ENCODE measurements around the gene BCAS3.
"Not testable (repeated sequence)": the region's sequence is repeated elsewhere in the genome, so short reads cannot be mapped to it uniquely, and the experiment has no call there.

The BCAS3 gene

DNA sequence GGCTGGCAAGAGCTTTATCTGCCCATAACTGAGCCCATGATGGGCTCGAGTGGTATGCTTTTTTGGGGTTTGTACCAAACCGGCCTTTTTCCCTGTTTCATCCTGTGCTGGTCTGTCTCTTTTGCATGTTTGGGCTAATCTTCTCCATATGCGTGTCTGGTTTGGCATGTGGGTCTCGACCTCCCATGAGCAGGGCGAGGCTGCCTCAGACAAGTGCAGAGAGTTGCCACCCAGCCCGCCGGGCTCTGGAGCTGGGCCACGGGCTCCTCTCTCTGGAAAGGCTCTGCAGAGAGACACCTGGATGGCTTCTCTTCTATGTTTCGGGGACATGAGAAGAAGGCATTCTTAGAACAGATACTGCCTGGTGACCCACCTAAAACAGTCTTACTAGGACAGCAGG lies 654.2 kb downstream of the BCAS3 start:
- DNase-seq: no peak

DNA sequence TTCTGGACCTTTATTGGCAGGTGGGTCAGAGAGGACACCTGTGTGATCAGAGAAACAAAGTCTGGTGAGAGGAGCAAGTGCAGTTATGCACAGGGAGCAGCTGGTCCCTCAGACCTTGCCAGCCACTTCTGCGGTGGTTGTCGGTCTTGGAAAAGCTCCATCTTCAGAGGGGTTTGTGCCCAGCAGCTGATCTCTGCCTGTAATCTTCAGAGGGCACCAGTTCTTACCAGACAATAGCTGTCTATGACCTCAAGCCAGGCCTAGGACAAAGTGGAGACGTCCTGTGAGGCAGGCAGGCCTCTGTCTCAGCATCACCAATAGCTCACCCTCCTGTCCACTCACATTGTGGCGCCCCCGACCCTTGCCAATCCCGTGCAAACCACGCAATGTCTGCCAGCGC lies 655.5 kb downstream of the BCAS3 start:
- no peak for DNase-seq

DNA sequence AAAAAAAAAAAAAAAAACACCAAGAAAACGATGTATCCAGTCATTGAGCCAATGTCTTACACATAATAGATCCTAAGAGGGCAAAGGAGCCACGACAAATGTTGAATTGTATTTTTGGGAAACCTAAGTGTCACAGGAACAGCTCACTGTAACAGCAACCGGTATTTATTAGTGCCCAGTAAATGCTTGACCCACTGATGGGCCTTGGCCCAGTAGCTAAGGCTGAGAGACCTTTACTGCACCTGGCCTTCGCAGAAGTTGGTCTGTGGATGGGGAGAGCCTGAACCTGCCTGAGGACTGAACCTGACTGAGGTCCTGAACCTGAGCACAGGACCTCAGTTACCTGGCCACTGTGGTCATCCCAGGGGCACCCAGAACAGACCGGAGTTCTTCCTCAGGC lies 657.0 kb downstream of the BCAS3 start:
- no peak for DNase-seq

DNA sequence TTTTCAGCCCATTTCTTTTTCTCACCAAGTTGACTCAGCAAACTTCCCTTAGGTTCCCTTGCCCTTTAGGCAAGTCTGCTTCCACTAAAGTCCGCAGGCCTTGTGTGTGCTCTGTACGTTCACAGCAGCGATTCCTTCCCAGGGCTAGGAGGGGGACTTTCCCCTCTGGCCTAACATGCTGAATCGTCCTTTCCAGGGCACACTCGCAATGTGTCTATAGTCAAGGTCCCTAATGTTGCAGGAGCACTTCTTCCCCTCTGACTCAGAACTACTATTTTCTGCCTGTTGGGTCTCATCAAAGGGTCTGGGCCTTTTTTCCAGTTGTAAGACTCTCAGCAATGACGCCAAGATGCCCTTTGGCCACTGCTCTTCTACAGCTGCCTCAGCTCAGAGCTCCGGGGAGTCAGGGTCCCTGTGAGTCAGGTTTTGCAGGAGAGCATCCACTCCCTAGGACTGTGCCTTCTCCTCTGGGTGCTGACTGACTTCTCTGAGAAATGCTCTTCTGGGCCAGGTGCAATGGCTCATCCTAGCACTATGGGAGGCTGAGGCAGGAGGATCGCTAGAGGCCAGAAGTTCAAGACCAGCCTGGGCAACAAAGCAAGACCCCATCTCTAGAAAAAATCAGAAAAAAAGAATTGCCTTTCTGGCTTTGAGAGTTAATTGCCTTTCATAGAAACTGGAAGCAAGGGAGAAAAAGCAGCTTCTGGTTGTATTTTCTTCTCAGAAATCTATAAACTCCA lies 657.6 kb downstream of the BCAS3 start:
- DNase-seq: no peak

DNA sequence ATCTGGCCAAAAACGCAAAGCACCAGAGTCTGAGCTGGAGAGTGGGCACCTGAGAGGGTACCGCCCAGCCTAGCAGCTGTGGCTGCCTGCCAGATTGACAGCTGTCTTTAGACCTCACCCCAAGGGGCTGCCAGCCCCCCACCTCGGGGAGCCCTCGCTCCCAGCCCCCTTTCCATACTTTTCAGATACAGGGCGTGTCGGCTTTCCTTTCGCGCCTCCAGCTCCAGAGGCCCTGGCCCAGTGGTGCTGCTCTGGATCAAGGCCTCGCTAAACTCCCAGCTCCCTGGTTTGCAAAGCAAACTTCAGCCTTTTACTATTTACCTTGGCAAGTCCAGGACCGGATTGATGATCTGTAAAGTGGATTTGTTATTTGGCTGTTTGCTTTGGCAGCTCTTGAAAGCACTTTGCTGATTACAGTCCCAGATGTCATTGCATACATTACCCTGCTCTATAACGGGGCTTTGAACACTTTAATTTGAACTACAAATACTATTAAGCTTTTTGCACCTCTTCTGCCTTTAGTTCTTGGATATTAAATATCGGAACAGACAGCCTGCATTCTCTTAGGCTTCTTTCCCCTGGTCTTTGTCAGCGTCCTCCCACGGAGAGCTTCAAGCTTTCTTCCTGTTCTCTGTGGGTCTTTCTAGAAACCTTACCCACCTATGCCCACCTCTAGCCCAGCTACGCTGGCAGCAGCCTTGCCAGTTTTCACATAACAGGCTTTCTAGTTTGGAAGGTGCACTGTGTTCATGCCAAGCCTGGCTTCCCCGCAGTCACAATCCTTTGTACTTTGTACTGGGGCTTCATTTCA lies 658.4 kb downstream of the BCAS3 start:
- DNase-seq: peak; percentile 96

DNA sequence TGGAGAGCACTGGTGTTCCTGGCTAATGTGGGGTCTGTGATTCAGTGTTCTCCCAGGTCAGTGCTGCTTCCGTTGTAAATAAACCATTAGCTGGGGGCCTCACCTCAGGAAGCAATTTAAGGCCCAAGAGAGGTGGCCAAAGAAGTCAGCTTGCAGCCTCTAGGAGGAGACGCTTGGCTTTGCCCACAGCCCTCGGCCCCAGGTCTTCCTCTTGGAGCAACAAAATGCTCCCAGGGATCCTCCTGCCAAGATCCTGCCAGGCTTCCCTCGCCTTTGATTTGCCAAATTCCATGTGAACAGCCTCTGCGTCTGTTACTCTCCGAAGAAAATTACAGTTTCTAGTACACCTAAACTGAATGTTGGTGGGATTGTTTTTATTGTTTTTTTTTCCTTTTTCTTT lies 659.6 kb downstream of the BCAS3 start:
- DNase-seq: no peak

DNA sequence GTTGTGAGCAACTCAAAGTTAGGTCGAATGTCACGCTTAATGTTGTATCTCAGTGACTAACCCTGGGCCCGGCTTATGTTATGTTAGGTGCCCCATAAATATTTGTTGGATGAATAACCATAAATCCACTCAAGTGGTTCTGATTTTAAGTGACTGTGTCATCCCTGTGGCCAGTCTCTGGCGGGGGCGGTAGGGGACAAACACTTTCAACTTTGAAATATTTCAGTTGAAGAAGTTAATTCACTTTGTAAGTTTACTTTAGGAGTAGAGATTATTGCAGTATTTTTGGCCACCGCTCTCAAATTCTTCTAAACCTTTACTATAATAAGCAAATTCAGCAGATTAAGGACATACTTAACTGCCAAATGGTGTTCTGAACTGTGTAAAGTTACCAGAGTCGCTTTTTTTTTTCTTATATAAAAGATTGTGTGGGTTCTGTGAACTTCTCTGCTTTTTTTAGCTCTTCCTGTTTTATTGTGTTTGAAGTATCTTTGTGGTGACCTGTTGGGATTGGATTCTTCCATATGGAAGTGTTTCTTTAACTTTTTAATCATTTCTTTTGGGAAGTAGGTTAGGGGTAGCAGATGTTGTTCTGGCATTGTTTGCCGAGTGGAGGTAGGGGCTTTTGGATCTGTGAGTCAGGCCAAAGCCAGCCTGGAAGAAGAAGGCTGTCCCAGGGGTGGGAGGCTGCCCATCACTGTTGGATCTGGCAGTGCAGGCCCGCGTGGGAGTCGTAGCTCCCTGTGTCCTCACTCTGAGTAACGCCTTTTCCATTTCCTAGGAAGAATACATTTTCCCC lies 660.5 kb downstream of the BCAS3 start:
- DNase-seq: no peak

DNA sequence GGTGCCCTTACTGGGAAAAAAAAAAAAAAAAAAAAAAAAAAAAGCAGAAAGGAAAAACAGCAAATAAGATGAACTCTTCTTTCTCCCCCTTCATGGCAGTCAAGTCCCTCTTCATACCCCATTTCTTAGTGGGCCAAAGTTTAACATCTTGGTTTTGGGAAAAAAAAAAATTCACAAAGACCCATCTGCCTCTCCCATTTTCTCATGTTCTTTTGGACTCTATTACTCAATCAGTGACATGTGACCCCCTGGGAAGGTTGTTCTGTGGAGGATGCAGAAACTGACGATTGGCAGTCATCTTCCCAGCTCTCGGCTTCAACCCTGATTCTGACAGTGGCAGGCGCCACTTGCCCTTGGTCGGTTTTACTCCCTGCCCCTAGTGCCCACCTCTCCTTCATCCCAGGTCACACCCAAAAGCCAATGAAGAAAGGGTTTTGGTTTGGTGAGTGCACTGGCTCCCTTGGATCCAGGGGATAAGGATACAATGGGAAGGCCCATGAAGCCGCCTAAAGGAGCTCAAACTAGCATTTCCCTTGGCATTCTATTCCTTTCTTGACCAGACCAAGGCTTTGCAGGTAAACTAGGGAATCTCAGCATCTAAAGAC lies 661.3 kb downstream of the BCAS3 start:
- DNase-seq: no peak

DNA sequence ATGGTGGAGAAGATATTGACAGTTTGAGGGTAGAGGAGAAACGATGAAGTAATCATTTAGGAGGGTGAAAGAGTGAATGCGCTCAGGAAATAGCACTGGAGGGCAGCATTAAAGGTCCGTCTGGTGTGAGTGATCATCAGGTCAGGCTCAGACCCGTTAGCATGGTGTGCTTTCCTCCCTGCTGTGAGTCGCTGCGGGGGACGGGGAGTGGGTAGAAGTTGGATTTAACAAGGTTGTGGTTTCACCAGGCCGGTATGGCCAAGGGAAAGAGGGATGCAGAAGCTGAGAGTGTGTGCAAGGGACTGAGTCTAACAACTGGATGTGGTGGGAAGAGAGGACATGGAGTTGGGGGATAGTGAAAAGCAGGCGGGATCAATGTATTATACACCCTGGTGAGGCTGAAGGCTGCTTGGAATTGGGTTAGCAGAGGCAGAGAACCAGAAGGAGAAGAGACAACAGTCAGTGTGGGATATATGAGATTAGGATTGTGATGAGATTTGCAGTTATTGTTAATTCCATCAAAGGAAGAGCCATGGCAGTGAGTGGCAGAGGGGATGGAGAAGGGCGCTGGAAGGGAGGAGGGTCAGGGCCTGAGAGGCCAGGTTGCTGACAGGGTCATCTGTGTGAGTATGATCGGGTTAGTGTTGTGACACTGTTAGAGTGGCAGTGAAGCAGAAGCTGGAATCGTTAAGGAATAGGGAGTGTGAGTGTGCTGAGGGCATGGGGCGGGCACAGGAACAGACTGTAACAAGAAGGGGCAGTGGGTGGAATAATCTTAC lies 663.0 kb downstream of the BCAS3 start:
- no peak for DNase-seq

DNA sequence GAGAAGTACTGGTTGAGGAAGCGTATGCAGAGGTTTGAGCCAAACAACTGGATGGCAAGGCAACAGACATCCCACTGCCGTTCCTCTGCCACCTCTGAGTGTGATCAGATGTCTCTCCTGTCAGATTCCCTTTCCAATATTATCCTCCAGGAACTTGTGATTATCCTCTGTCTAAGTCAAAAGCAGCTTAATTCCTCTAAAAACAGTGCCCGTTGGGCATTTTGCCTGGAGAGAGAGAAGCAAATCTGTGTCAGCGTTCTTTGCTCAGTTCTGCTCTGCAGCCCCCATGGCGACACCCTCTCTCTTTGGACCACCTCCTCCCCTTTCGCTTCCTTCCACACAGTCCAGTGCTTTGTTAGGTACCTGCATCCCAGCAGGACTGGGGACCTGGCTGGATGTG lies 665.9 kb downstream of the BCAS3 start:
- no peak for DNase-seq

DNA sequence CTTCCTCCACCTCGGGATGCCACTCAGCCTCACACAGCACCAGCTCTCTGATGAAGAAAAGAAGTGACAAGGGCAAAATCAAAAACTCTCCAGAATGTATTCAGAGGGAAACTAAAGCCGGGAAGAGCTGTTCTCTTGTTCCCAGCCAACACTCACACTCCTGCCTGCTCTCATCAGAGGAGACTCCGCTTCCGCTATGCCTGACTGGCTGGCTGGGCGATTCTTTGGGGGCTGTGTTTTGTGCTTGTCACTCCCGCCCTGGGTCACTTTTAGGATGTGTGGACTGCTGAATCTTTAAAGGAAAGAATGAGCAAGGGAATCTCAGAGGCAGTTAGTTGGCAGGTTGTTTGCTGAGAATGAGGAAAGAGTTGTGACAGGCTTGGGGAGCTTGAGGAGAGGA lies 667.4 kb downstream of the BCAS3 start:
- DNase-seq: no peak

DNA sequence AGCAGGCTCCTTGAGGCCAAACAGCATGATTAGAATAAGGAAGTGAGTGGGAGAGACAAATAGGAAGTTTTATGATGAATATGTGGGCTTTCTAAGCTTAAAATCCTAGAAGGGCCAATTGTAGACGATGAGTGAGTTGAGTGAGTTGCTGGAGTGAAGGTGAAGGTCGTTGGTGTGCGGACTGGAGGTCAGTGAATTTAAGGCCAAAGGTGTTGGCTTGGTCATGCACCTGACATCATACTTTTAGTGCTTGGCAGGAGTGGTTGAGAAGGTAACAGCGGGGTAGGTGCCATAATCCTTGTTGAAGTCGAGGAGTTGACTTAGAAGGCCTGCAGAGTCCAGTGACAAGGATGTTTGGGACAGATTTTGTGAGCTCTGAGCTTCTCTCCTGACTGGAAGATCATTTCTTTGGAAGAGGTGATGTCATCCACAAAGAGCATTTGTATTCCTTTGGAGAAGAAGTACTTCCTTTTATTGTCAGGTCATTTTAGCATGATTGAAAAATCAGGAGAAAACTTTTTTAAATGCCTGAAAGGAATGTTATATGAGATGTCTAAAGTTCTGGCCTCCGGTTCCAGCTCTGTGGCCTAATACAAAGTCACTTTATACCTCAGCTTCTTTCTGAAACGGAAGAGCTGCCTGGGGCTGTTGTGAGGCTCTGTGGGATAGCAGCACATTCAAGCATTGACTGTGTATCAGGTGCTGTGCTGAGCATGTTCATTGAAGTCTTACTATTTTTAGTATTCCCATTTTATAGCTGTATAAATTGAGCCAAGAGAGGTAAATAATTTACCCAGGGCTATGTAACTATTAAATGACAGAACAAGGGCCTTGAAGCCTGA lies 668.4 kb downstream of the BCAS3 start:
- no peak for DNase-seq

DNA sequence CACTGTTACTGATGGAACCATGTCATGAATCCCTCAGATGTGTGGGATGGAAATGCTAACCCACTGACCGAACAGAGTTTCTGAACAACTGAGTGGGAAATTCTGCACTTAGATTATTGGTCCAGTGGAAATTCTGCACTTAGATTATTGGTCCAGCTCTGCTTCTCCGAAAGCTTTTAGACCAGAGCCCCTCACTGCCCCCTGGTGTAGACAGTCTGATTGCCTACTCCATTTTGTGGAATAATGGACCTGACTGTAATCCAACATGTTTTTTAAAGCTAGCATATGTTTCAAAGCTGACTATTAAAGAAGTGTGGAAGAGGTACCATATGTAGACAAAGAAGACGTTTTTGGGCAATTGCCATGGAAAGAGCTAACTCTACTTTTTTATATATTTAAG lies 671.7 kb downstream of the BCAS3 start:
- no peak for DNase-seq

DNA sequence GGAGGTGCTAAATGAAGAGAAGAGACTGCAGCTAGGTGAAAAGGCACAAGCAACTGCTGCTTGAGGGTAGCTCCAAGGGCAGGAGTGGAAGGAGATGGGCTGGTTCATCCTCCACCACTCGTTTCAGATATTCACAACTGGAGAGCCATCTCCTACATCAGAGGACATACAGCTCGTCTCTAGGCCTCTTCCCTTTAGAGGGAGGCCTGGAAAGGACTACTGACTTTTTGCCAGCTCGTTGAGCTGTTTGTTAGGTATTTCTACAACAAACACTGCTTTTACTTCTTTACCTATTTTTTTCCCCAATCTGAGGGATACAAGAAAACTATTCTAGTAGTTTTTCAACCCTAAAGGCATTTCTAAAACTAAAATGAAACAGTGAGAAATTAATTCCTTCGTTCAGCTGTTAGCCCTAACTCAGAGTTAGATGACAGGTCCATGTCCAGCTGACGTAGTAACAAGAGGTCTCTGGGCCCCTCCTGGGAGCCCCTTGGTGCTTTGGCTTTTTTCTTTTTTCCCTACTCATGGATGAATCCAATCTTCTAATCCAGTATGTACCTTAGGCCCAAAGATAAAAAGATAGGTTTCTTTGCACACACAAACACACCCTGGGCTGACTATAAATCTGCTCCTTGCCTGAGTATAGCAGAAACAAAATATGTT lies 674.2 kb downstream of the BCAS3 start:
- DNase-seq: no peak

DNA sequence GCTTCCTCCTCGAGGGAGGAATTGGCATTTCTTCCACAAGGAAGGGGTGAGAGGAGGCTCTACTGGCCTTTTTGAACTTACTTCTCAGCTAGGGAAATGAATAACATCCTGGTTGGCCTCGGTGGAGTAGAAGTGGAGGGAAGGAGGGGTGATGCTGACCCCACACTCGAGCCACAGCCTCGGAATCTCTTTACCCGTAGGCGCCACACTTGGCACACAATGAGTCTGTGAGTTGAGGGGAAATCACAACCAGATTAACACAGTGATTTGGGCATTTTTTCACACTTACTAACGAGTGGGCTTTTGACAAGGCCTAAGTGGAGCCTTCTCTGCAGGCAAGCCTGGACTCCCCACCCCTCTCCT lies 674.7 kb downstream of the BCAS3 start:
- DNase-seq: no peak

DNA sequence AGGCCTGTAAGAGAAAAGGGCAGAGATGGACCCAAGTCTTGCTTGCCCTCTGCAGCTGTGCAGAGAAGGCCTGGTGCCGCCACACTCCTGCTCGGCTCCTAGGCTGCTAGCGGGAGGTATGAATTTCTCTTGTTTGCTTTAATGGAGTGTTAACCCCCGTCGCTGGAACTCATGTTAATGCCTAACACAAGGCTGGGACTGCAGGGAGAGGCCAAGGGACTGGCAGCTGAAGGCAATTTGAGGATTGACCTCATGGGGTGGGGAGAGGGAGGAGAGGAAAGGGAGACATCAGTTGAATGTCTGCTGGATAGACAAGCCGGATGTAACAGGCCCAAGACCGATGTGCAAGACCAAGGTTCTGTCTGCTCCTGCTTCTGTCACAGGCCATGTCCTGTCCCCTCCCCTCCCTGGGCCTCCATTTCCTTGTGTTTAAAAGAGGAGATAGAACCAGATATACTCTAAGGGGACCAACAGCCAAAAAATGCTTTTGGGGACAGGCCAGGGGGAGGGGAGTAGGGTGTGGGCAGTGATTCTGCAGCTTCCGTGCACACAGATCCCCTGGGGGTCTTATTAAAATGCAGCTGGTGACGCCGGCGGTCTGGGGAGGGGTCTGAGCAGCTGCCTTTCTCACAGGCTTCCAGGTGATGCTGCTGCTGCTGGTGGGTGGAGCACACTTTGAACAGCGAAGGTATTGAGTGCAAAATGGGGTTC lies 675.3 kb downstream of the BCAS3 start:
- no peak for DNase-seq

DNA sequence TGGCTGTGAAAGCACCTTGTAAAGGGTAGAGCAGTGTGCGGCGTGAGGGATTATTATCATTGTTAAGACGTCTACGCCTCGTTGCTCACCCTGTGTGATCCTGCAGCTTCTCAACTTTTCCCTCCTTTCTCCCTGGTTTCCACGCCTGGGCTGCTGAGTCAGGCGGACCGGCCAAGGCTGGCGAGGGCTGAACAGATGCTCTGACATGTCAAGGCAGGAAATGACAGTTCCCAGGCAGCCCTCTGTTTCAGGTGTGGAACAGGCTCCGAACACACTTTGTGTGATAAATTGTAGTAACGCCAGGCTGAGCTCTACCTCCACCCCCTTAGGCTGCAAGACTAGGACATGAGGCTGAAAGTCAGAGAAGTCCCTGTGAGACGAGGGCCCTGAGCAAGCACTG lies 676.0 kb downstream of the BCAS3 start:
- DNase-seq: no peak

DNA sequence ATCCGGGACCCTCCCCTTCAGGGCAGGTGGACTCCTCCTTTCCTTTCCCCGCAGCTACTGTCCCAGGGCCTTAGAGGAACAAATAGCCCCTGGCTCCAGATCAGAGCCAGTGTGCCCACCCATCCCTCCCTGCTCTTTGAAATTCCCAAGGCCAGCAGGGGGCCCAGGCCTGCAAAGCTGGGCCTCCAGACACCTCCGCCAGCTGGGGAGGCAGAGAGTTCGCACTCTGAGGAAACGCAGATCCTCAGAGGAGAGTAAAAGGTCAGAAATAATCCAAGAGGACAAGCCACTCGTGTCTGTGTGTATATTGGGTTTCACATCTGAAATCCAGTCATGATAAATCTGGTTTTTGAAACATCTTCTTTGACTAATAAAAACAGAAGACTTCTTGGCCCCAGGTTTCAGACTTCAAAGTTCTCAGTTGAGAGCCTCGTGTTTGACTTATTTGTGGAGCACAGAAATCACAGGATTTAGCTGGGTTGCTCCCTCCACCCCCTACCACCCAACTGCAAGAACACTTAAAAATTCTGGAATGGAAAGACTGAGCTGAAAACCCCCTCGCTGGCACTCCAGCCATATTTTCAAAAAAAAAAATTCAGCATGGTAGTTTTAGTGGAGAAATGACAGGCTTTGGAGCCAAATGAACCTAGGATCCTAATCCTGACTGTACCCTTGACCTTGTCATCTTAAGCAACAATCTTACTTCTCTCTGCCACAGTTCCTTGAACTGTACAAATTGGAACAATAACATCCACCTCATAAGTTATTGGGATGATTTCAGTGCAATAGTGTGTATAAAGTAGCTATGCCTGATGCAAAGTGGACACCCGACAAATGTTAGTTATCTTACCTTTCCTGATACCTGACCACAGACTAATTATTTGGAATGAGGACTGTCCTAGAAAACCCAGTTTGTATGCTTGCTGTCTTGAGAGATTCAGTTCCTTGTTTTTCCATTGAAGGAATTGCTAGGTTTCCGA lies 677.5 kb downstream of the BCAS3 start:
- DNase-seq: no peak

DNA sequence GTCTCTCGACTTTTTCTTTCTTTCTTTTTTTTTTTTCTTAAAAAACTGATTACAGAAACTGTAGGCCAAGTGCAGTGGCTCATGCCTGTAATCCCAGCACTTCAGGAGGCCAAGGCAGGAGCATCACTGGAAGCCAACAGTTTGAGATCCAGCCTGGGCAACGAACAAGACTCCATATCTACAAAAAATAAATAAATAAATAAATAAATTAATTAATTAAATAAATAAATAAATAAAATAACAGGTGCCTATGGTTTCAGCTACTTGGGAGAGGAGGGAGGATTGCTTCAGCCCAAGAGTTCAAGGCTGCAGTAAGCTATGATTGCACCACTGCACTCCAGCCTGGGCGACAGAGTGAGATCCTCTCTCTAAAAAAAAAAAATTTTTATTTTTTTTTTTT lies 679.4 kb downstream of the BCAS3 start:
- DNase-seq: not testable (repeated sequence)

Data from NCI-H2081 treated with DMSO at 0.1 percent for 48 hours (cell line).